IMR-90 (cell line): ENCODE results near the gene GTF2A1. TPM values are rescaled to one million over a fixed set of nuclear protein-coding genes. Genes with fewer than 3 reads are reported as not detected.

Source experiments
- ATAC-seq: fragments of 200-7000 bp; cut with Tn5 transposase; 2 replicates; pipeline ENCODE4 v1.9.1; 2020; ENCODE audit warnings: low read depth, mild to moderate bottlenecking, moderate library complexity
- BruUV-seq: library from RNA; stranded (reverse); fragments of 400-500 nt; replicated peaks from 2 replicates; lab custom pipeline; 2021; lab: Mats Ljungman, UMichigan
- CTCF ChIA-PET: fragments of 300-600 bp; formaldehyde crosslinking; extraction: SDS; loops from one replicate; lab custom pipeline; 2021; ENCODE audit warnings: antibody characterized with exemption; lab: Yijun Ruan, JAX
- POLR2A ChIA-PET: fragments of 300-600 bp; sonication (Branson Sonifier 250); formaldehyde crosslinking; loops from one replicate; lab custom pipeline; 2022; ENCODE audit warnings: antibody characterized with exemption; ENCODE audit not compliant: unreplicated experiment; lab: Charles Lee
- DNase-seq: peaks from one replicate; pipeline ENCODE4 v3.0.0; 2013
- H2AFZ ChIP-seq: replicated peaks from 2 replicates; pipeline ENCODE3; 2013; ENCODE audit warnings: low read length, mild to moderate bottlenecking; ENCODE audit not compliant: poor library complexity
- H2AK5ac ChIP-seq: 2 replicates; pipeline ENCODE4 v1.6.1; 2013; ENCODE audit warnings: low read depth, low read length, inconsistent platforms
- H2AK9ac ChIP-seq: replicated peaks from 2 replicates; pipeline ENCODE3; 2013; ENCODE audit warnings: mild to moderate bottlenecking, low read depth, low read length, moderate library complexity; ENCODE audit not compliant: poor library complexity
- H2BK120ac ChIP-seq: 2 replicates; pipeline ENCODE4 v1.6.1; 2013; ENCODE audit warnings: low read depth, low read length, inconsistent platforms
- H2BK15ac ChIP-seq: 3 replicates; pipeline ENCODE4 v1.6.1; 2013; ENCODE audit warnings: low read depth, low read length, inconsistent platforms
- H2BK20ac ChIP-seq: 2 replicates; pipeline ENCODE4 v1.6.1; 2013; ENCODE audit warnings: low read depth, mild to moderate bottlenecking, inconsistent platforms, low read length, moderate library complexity
- H2BK5ac ChIP-seq: 2 replicates; pipeline ENCODE4 v1.6.1; 2013; ENCODE audit warnings: mild to moderate bottlenecking, low read depth, low read length, inconsistent platforms; ENCODE audit not compliant: poor library complexity, severe bottlenecking
- H3K14ac ChIP-seq: replicated peaks from 2 replicates; pipeline ENCODE4 v1.6.1; 2013; ENCODE audit warnings: low read depth, low read length, inconsistent platforms
- H3K18ac ChIP-seq: 2 replicates; pipeline ENCODE4 v1.6.1; 2013; ENCODE audit warnings: low read depth, low read length, control low read depth
- H3K23ac ChIP-seq: 2 replicates; pipeline ENCODE4 v1.6.1; 2013; ENCODE audit warnings: low read depth, low read length, inconsistent platforms
- H3K27ac ChIP-seq: 2 replicates; pipeline ENCODE4 v1.5.1; 2013; ENCODE audit warnings: mild to moderate bottlenecking, control low read depth, low read length; ENCODE audit not compliant: insufficient read depth
- H3K27me3 ChIP-seq: 2 replicates; pipeline ENCODE4 v1.6.1; 2013; ENCODE audit warnings: low read length; ENCODE audit not compliant: control insufficient read depth, insufficient read depth
- H3K36me3 ChIP-seq: 2 replicates; pipeline ENCODE4 v1.6.1; 2013; ENCODE audit warnings: low read length, mixed read lengths; ENCODE audit not compliant: control insufficient read depth, insufficient read depth
- H3K4ac ChIP-seq: 2 replicates; pipeline ENCODE4 v1.6.1; 2013; ENCODE audit warnings: low read depth, low read length, inconsistent platforms
- H3K4me1 ChIP-seq: 2 replicates; pipeline ENCODE4 v1.6.1; 2013; ENCODE audit warnings: low read length, mixed read lengths; ENCODE audit not compliant: control insufficient read depth, insufficient read depth
- H3K4me2 ChIP-seq: 2 replicates; pipeline ENCODE4 v1.6.1; 2013; ENCODE audit warnings: low read depth, mild to moderate bottlenecking, control low read depth, low read length, moderate library complexity
- H3K4me3 ChIP-seq: 2 replicates; pipeline ENCODE4 v1.5.1; 2013; ENCODE audit warnings: low read depth, mild to moderate bottlenecking, control low read depth, low read length, moderate library complexity; ENCODE audit not compliant: insufficient read depth
- H3K56ac ChIP-seq: 2 replicates; pipeline ENCODE4 v1.6.1; 2013; ENCODE audit warnings: low read length, inconsistent platforms; ENCODE audit not compliant: insufficient read depth; ENCODE audit errors: extremely low read depth
- H3K79me1 ChIP-seq, 2 experiments: 2 replicates each; pipeline ENCODE4 v1.6.1; 2013; ENCODE audit warnings: low read length in 2 of 2, inconsistent platforms in 1 of 2, low read depth in 1 of 2
- H3K9ac ChIP-seq: 2 replicates; pipeline ENCODE4 v1.6.1; 2013; ENCODE audit warnings: low read depth, low read length, control low read depth
- H3K9me1 ChIP-seq: 2 replicates; pipeline ENCODE4 v1.6.1; 2013; ENCODE audit warnings: low read length, inconsistent platforms; ENCODE audit not compliant: insufficient read depth
- H3K9me3 ChIP-seq: 2 replicates; pipeline ENCODE4 v1.6.1; 2013; ENCODE audit warnings: low read length; ENCODE audit not compliant: control insufficient read depth, insufficient read depth
- H4K20me1 ChIP-seq: 2 replicates; pipeline ENCODE4 v1.6.1; 2013; ENCODE audit warnings: low read length, inconsistent platforms; ENCODE audit not compliant: insufficient read depth
- H4K5ac ChIP-seq: 2 replicates; pipeline ENCODE4 v1.6.1; 2013; ENCODE audit warnings: mild to moderate bottlenecking, low read depth, low read length, control low read depth
- H4K8ac ChIP-seq, 2 experiments: 2 replicates each; pipeline ENCODE4 v1.6.1; 2013; ENCODE audit warnings: low read depth in 2 of 2, low read length in 2 of 2, control low read depth in 1 of 2, inconsistent platforms in 1 of 2
- H4K91ac ChIP-seq: 2 replicates; pipeline ENCODE4 v1.6.1; 2013; ENCODE audit warnings: low read depth, low read length, inconsistent platforms; ENCODE audit not compliant: insufficient read depth
- CEBPB ChIP-seq: IDR thresholded peaks from 2 replicates; pipeline ENCODE4 v1.6.1; 2012; ENCODE audit warnings: low read depth, low read length, improper control_type of control experiment
- MXI1 ChIP-seq: IDR thresholded peaks from 2 replicates; pipeline ENCODE4 v1.6.1; 2012; ENCODE audit warnings: low read depth, mild to moderate bottlenecking, low read length, moderate library complexity, borderline replicate concordance
- POLR2A ChIP-seq: IDR thresholded peaks from 2 replicates; pipeline ENCODE4 v1.6.1; 2012; ENCODE audit warnings: mild to moderate bottlenecking, low read depth, low read length
- WGBS, 2 experiments: methylation state at CpG; one replicate each; pipeline versions ENCODE4 v1.1.5 to v1.1.7; 2013; ENCODE audit warnings: missing lambda C conversion rate in 2 of 2; ENCODE audit not compliant: insufficient read length in 1 of 2; ENCODE audit errors: extremely low coverage in 2 of 2; 5-methylcytosine and 5-hydroxymethylcytosine counted together
- dilution Hi-C: fragments of 300-500 bp; cut with HindIII; formaldehyde crosslinking; loops from one replicate; pipeline ENCODE4 v1.14.3; 2018; ENCODE audit warnings: low sequenced_read_pairs; ENCODE audit not compliant: unreplicated experiment
- in situ Hi-C: fragments of 300-500 bp; cut with MboI; formaldehyde crosslinking; loops from 3 replicates; pipeline ENCODE4 v1.14.3; 2019; ENCODE audit warnings: low sequenced_read_pairs, inconsistent platforms, mixed read lengths
- intact Hi-C: fragments of 100-400 bp; cut with micrococcal nuclease; formaldehyde crosslinking; loops from 2 replicates; pipeline ENCODE4 v1.10.0; 2022
- polyA plus RNA-seq, 3 experiments: library from polyadenylated mRNA; depleted of rRNA; stranded (reverse); fragments of >200 nt; gene quantifications; 2 replicates each; pipeline ENCODE4 v1.2.3, GENCODE V29; 2012; ENCODE audit warnings: low replicate concordance in 1 of 3
- total RNA-seq: library from RNA; depleted of rRNA; stranded (reverse); fragments of >200 nt; gene quantifications from 2 replicates; pipeline ENCODE4 v1.2.3, GENCODE V29; 2012

The GTF2A1 gene
- total and polyA plus RNA-seq, 2 of the 4 experiments (the other 2 are of a cell fraction) = 16.0 to 60.4 TPM

- Histone ChIP-seq H2BK5ac (no peak overlapping the region), H2AFZ (no peak overlapping the region), H4K8ac (no peak overlapping the region), H3K9me1 (no peaks in the 10 kb centered on the region), H3K4me2 (no peak overlapping the region), H3K23ac (no peak overlapping the region), H3K14ac (no peak overlapping the region), H4K5ac (no peak overlapping the region), H2BK15ac (no peak overlapping the region), H3K27me3 (no peaks in the 10 kb centered on the region), H4K91ac (no peak overlapping the region), H2AK9ac (no peak overlapping the region), H3K4me3 (no peak overlapping the region), H3K56ac (no peak overlapping the region), H3K27ac (no peak overlapping the region), H3K4ac (no peak overlapping the region), H3K79me1 (no peaks in the 10 kb centered on the region), H2AK5ac (no peak overlapping the region), H3K18ac (no peak overlapping the region), H2BK120ac (no peak overlapping the region), H3K9me3 (no peaks in the 10 kb centered on the region), H2BK20ac (no peak overlapping the region), H3K9ac (no peak overlapping the region), H3K4me1 (no peaks in the 10 kb centered on the region), H3K36me3 (no peaks in the 10 kb centered on the region), H4K20me1 (no peaks in the 10 kb centered on the region)
- BruUV-seq = no TSS peak
- CTCF ChIA-PET = no interaction called here
- POLR2A ChIA-PET = no interaction called here
- dilution Hi-C loops = no loop called here
- TF ChIP-seq CEBPB (no peak), MXI1 (no peak), POLR2A (no peak)
- intact Hi-C loops = no loop called here
- ATAC-seq (no peak), DNase-seq (no peak)
- in situ Hi-C loops = no loop called here
- no CpG with 5 or more reads among the region's 2 CpGs for WGBS, 2 experiments
Measured at GRCh38 chr14:81256289-81256960, 35.7 kb upstream of the GTF2A1 start.
